Astrocyte of the cerebellum (primary cell): ENCODE measurements around the gene IFT81.

Experiments used
- DNase-seq: peaks from one replicate; pipeline ENCODE4 v3.0.0-alpha.2; 2011; ENCODE audit warnings: low read depth
- H3K4me3 ChIP-seq: 2 replicates; pipeline ENCODE4 v1.5.1; 2011; ENCODE audit warnings: mild to moderate bottlenecking, low read depth, low read length, moderate library complexity
- CTCF ChIP-seq: IDR thresholded peaks from 2 replicates; pipeline ENCODE4 v1.5.1; 2012; ENCODE audit warnings: low read length, low read depth, moderate library complexity, mild to moderate bottlenecking; ENCODE audit errors: missing control alignments
- in situ Hi-C: cut with HindIII; loops from 2 replicates; pipeline ENCODE4 v1.10.0; 2017; ENCODE audit warnings: low sequenced_read_pairs

IFT81 gene

DNA sequence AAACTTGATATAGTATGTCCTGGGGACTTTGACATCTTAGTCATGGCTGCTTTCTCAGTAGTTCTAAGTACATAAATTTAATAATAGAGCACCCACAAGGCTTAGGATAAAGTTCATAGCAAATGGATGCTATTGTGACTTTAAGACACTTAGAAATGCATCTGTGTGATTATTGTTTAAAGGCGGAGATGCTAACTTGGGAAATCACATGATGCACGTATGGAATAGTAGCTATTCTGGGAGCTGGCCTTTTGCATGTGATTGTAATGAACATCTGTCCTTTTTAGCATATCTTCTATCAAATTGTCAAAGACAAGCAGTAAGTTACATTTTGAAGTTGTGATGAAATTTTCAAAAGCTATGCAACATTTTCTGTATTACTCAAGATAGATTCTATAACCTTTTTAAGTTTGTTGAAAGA lies 110.2 kb downstream of the IFT81 start:
- no peak overlapping the region for H3K4me3 ChIP-seq
- in situ Hi-C loops, result no loop called here
- no peak for DNase-seq
- TF ChIP-seq CTCF, result no peak

- no peak overlapping the region for H3K4me3 ChIP-seq
- DNase-seq, result no peak
- TF ChIP-seq CTCF, result no peak
- in situ Hi-C loops, result no loop called here
Observed at GRCh38 chr12:110234755-110235154, 110.6 kb downstream of the IFT81 start.

DNA sequence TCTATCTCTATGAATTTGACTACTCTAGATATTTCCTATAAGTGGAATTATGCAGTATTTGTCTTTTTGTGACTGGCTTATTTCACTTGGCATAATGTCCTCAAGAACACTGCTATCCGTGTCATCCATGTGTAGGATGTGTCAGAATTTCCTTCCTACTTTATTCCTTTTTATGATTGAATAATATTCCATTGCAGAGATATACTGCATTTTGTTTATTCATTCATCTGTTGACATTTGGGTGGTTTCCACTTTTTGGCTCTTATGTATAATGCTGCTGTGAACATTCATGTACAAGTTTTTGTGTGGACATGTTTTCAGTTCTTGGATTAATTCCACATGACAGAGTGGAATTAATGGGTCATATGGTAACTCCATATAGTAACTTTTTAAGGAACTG lies 111.2 kb downstream of the IFT81 start:
- TF ChIP-seq CTCF, result no peak
- in situ Hi-C loops, result no loop called here
- no peak for DNase-seq
- H3K4me3 ChIP-seq, result no peak overlapping the region

DNA sequence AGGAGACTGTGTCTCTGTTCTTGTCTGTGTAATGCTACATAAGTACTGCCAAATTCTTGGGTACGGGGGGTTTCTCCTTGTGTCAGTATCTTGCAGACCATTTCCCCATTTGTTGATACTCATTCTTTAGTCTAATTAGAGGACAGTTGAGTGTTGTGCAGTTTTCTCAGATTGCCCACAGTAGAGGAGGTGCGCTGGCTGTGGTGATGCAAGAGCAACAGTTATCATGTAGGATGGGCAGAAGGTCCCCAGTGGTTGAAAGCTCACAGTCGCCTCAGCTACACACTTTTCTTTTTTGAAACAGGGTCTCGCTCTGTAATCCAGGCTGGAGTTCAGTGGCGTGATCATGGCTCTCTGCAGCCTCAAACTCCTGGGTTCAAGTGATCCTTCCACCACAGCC lies 119.1 kb downstream of the IFT81 start:
- DNase-seq, result no peak
- no peak for TF ChIP-seq CTCF
- in situ Hi-C loops, result no loop called here
- H3K4me3 ChIP-seq, result no peak overlapping the region

- in situ Hi-C loops, result no loop called here
- TF ChIP-seq CTCF, result no peak
- DNase-seq, result no peak
- no peak overlapping the region for H3K4me3 ChIP-seq
Observed at GRCh38 chr12:110244372-110244771, 120.2 kb downstream of the IFT81 start.

DNA sequence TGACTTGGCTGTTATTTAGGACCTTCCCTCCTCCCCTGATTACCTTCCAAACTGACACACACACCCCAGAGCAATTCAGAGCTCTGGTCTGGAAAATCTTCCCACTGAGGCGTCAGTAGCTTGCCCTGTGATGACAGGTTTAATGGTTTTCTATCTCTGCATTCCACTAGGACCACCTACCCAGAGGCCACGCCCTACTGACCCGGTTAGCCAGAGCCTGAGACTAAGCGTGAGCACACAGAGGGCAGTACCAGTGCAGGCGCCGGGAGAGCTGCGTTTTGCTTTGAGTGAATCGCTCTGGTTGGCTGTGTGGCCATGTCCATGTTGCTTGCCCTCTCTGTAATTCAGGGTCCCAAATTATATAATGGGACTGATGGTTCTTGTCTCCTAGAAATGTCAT lies 120.7 kb downstream of the IFT81 start:
- H3K4me3 ChIP-seq, result no peak overlapping the region
- in situ Hi-C loops, result no loop called here
- no peak for TF ChIP-seq CTCF
- DNase-seq, result no peak

GRCh38 chr12:110245369-110245772 lies 121.2 kb downstream of the IFT81 start:
- TF ChIP-seq CTCF, result peak; percentile 8
- DNase-seq, result no peak
- in situ Hi-C loops, result no loop called here
- no peak overlapping the region for H3K4me3 ChIP-seq
